ENCODE measurements around the gene HSD11B2.

GRCh38 chr16:67482233-67482924 lies 51.5 kb downstream of the HSD11B2 start:
- TF ChIP-seq SIN3A (IDR thresholded peaks at IDR 0.05; ENCODE audit: borderline replicate concordance, insufficient read depth, low read length), result no peak
- TF ChIP-seq POLR2AphosphoS5 (IDR thresholded peaks at IDR 0.05; ENCODE audit: low read depth, low read length), result no peak

Data from PFSK-1 (cell line).